Kidney (tissue), 14 donors: ENCODE data around the gene AKT3. TPM values are rescaled to one million over a fixed set of nuclear protein-coding genes. Genes with fewer than 3 reads are reported as not detected.
"Not testable (repeated sequence)": the region's sequence is repeated elsewhere in the genome, so short reads cannot be mapped to it uniquely, and the experiment has no call there.

Experiments
- DNase-seq, 5 donors: peaks; one replicate each; pipeline ENCODE4 v3.0.0-alpha.2; 2013 to 2020
- FAIRE-seq: peaks from 2 replicates; lab custom pipeline; 2012; peaks lifted over from hg19 to GRCh38; lab: Jason Lieb, UNC
- H3K27ac ChIP-seq, 2 donors: one replicate each; pipeline ENCODE4 v1.7.0; 2013; ENCODE audit warnings: low read depth in 2 of 2, low read length in 2 of 2, inconsistent platforms in 1 of 2
- H3K27me3 ChIP-seq: one replicate; pipeline ENCODE4 v1.7.1; 2013; ENCODE audit warnings: low read length, inconsistent platforms; ENCODE audit not compliant: control insufficient read depth, insufficient read depth
- H3K36me3 ChIP-seq, 3 donors: one replicate each; pipeline versions ENCODE4 v1.7.0 to v1.7.1; 2013; ENCODE audit warnings: low read length in 3 of 3, control low read depth in 1 of 3, inconsistent platforms in 1 of 3; ENCODE audit not compliant: insufficient read depth in 3 of 3, control insufficient read depth in 2 of 3
- H3K4me1 ChIP-seq, 3 donors: one replicate each; pipeline versions ENCODE4 v1.7.0 to v1.7.1; 2013; ENCODE audit warnings: low read length in 3 of 3, inconsistent platforms in 1 of 3, low read depth in 1 of 3; ENCODE audit not compliant: control insufficient read depth in 2 of 3, insufficient read depth in 2 of 3
- H3K4me3 ChIP-seq, 3 donors: one replicate each; pipeline versions ENCODE4 v1.7.0 to v1.8.1; 2013; ENCODE audit warnings: low read length in 3 of 3, control low read depth in 1 of 3, inconsistent platforms in 1 of 3
- H3K9ac ChIP-seq, 3 donors: one replicate each; pipeline versions ENCODE4 v1.7.0 to v1.7.1; 2013; ENCODE audit warnings: low read length in 3 of 3, control low read depth in 1 of 3, inconsistent platforms in 1 of 3
- H3K9me3 ChIP-seq, 3 donors: one replicate each; pipeline versions ENCODE4 v1.7.0 to v1.7.1; 2013; ENCODE audit warnings: low read length in 3 of 3, control low read depth in 1 of 3, inconsistent platforms in 1 of 3; ENCODE audit not compliant: control insufficient read depth in 2 of 3, insufficient read depth in 1 of 3
- intact Hi-C: fragments of 100-400 bp; cut with DNase I; formaldehyde crosslinking; loops from one replicate; pipeline ENCODE4 v1.11.1; 2022
- polyA plus RNA-seq: library from polyadenylated mRNA; stranded (reverse); fragments of 350-450 nt; fragmentation: Illumina TruSeq; extraction: RNeasy Lipid Tissue Mini Kit (QIAGEN cat#74804); gene quantifications from one replicate; pipeline ENCODE4 v1.2.3, GENCODE V29; 2014; ENCODE audit warnings: low read depth, low replicate concordance; ENCODE audit not compliant: insufficient read depth
- total RNA-seq: library from RNA; stranded (reverse); fragmentation: NEBNext Ultra II Directional; extraction: Animal tissue kit (Norgen Biotek cat#: 25700); gene quantifications from one replicate; pipeline ENCODE4 v1.2.1, GENCODE V29; 2021
- TF ChIP-seq, protein P1 (sequence below): IDR thresholded peaks from 3 replicates; pipeline ENCODE4 v1.5.1; 2012; ENCODE audit warnings: mild to moderate bottlenecking, moderate library complexity, borderline replicate concordance; ENCODE audit not compliant: insufficient read depth; ENCODE audit errors: extremely low read depth
- donor health status: control.
- donor health status: control.
- donor health status: control.
- donor health status: control.
- donor health status: control.
- donor health status: DM: yes; HTN: yes; CAD: no.
- donor health status: Normal renal cell carcinoma (clear cell type).

Gene AKT3
- total and polyA plus RNA-seq, 2 donors from 2014 or later, result 9.5 to 81.6 TPM

DNA sequence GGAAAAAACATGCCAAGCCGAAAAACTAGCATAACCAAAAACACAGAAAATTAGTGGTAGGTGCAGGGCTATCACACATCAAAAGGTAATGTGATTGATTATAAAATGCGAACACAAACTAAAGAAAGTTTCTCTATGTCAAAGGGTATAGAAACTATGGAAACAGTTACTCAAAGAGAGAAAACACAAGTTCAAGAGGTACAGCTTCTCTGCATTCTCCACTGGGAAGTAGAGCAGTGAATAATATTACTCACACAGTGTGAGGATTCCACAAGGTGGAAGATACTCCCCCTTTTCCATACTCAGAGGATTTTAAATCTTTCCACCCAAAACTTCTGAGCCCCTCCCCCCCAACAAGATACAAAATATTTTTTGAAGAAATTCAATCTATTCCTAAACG lies 18.6 kb downstream of the AKT3 start:
- DNase-seq (no peak), FAIRE-seq (no peak)
- Histone ChIP-seq H3K4me1 (no peaks in the 10 kb centered on the region), H3K9ac (no peak overlapping the region), H3K4me3 (no peak overlapping the region), H3K9me3 (no peaks in the 10 kb centered on the region), H3K36me3 (peaks cover 0 to 2% (median 0%) of the 10 kb centered on the region in 3 donors), H3K27ac (no peak overlapping the region), H3K27me3 (no peaks in the 10 kb centered on the region)
- TF ChIP-seq, protein P1, sequence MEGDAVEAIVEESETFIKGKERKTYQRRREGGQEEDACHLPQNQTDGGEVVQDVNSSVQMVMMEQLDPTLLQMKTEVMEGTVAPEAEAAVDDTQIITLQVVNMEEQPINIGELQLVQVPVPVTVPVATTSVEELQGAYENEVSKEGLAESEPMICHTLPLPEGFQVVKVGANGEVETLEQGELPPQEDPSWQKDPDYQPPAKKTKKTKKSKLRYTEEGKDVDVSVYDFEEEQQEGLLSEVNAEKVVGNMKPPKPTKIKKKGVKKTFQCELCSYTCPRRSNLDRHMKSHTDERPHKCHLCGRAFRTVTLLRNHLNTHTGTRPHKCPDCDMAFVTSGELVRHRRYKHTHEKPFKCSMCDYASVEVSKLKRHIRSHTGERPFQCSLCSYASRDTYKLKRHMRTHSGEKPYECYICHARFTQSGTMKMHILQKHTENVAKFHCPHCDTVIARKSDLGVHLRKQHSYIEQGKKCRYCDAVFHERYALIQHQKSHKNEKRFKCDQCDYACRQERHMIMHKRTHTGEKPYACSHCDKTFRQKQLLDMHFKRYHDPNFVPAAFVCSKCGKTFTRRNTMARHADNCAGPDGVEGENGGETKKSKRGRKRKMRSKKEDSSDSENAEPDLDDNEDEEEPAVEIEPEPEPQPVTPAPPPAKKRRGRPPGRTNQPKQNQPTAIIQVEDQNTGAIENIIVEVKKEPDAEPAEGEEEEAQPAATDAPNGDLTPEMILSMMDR, result no peak
- intact Hi-C loops, result no loop called here

- Histone ChIP-seq H3K27ac (no peak overlapping the region), H3K9ac (no peak overlapping the region), H3K36me3 (no peaks in the 10 kb centered on the region), H3K9me3 (peaks cover 0 to under 1% (median 0%) of the 10 kb centered on the region in 3 donors), H3K4me3 (no peak overlapping the region), H3K4me1 (no peaks in the 10 kb centered on the region), H3K27me3 (no peaks in the 10 kb centered on the region)
- TF ChIP-seq, protein P1, result no peak
- DNase-seq (no peak), FAIRE-seq (no peak)
- intact Hi-C loops, result no loop called here
Measured at GRCh38 chr1:243827206-243827605, 22.8 kb downstream of the AKT3 start.

GRCh38 chr1:243824907-243825306 lies 25.1 kb downstream of the AKT3 start:
- H3K27me3 ChIP-seq, H3K4me3 ChIP-seq, H3K9ac ChIP-seq, FAIRE-seq, H3K27ac ChIP-seq, H3K36me3 ChIP-seq, DNase-seq, H3K4me1 ChIP-seq, intact Hi-C loops: not testable (repeated sequence)
- peaks cover 0 to 20% (median 0%) of the 10 kb centered on the region in 3 donors for H3K9me3 ChIP-seq

DNA sequence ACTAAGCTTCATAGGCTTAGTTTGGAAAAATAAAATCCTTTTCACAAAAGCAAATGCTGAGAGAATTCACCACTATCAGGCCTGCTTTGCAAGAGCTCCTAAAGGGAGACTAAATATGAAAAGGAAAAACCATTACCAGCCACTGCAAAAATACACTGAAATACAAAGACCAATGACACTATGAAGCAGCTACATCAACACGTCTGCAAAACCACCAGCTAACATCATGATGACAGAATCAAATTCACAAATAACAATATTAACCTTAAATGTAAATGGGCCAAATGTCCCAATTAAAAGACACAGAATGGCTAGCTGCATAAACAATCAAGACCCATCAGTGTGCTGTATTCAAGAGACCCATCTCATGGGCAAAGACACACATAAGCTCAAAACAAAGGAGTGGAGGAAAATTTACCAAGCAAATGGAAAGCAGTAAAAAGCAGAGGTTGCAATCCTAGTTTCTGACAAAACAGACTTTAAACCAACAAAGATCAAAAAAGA lies 28.8 kb downstream of the AKT3 start:
- Histone ChIP-seq H3K9ac (no peak overlapping the region), H3K27ac (no peak overlapping the region), H3K36me3 (no peaks in the 10 kb centered on the region), H3K4me1 (no peaks in the 10 kb centered on the region), H3K4me3 (no peak overlapping the region), H3K27me3 (no peaks in the 10 kb centered on the region), H3K9me3 (peaks cover 0 to 20% (median 0%) of the 10 kb centered on the region in 3 donors)
- FAIRE-seq, result no peak
- DNase-seq, result no peak
- intact Hi-C loops, result no loop called here
- TF ChIP-seq, protein P1, result no peak
